Transverse colon (tissue), 4 donors: ENCODE results near the gene AOC3.

Experiments used
- CTCF ChIP-seq, 5 experiments: fragments of 200-600 bp in 3 of 5; fragments of 450-650 bp in 2 of 5; sonication (generic) in 3 of 5; IDR thresholded peaks; 1 replicate in 2 of 5; 2 replicates in 3 of 5; pipeline ENCODE4 v1.5.1; 2016 to 2017; ENCODE audit warnings: antibody characterized with exemption in 5 of 5, inconsistent platforms in 3 of 5, mild to moderate bottlenecking in 2 of 5, moderate library complexity in 1 of 5
- POLR2A ChIP-seq: fragments of 450-650 bp; IDR thresholded peaks from one replicate; pipeline ENCODE4 v1.6.1; 2016; ENCODE audit warnings: antibody characterized with exemption, mild to moderate bottlenecking, moderate library complexity
- POLR2AphosphoS5 ChIP-seq, 3 donors: sonication (generic); formaldehyde crosslinking; IDR thresholded peaks; one replicate each; pipeline ENCODE4 v1.6.1; 2016; ENCODE audit warnings: antibody characterized with exemption in 3 of 3

- no peak for TF ChIP-seq POLR2AphosphoS5 (IDR thresholded peaks at IDR 0.05)
- TF ChIP-seq CTCF (IDR thresholded peaks at IDR 0.05) = no peak
- no peak for TF ChIP-seq POLR2A
Measured at GRCh38 chr17:42818379-42818778, 32.6 kb upstream of the AOC3 start.
